GM18508 (cell line): ENCODE measurements around the gene SLC7A1.

Source experiments
- ATAC-seq: cut with Tn5 transposase; IDR thresholded peaks from one replicate; pipeline ENCODE4 v1.9.1; 2021; ENCODE audit warnings: moderate number of reproducible peaks; ENCODE audit not compliant: insufficient read depth, unreplicated experiment

The SLC7A1 gene

DNA sequence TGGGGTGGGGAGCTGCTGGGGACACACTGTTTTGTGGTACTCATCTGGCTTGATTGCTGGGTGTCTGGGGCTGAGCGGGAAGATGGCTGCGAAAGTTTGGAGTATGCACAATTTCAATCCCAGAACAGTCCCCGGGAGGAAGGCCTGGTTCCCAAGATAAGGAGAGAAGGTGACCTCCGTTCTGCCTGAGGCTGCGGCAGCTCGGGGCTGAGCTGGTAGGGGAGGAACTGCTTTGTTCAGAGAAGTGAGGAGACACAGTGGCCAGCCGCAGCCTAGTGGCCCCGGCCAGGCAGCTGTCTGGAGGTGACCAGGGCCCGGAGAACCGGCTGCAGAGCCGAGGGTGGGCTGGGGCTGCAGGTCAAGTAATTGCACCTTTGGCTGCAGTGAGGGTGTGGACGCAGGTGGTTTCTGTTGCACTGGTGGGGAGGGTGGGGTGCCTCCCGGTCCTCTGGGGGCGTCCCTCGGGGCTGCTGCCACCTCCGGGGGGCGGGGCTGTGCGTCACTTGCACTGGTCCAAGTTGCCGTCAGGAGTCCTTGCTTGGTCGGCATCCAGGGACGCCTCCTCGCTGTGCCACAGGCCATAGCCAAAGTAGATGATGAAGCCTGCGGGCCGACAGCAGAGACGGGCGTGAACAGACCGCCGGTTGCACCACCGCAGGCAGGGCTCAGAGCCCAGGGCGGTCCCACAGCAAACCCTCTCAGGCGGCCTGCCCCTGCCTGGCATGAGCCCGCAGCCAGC, 81.3 kb downstream of the SLC7A1 start:
- ATAC-seq: no peak

GRCh38 chr13:29513002-29513980, 82.2 kb downstream of the SLC7A1 start:
- no peak for ATAC-seq

DNA sequence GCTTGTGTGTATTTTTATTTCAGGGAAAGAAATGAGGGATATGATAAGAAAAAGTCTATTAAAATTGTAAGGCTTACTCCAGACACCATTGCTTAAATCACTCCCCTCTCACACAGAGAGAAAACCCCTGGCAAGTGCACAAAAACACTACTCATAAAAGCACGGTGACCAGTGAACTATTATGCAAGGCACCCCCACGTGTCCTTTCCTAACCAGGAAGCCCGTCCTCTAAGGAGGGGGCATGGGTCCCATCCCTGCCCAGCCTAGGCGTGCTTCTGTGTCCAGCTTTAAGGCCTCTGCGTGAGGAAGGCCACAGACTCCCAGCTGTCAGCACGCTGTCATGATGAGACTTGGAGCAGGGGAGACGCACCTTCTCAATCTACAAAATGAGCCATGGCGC, 83.5 kb downstream of the SLC7A1 start:
- ATAC-seq: no peak

- no peak for ATAC-seq
Observed at GRCh38 chr13:29511106-29511796, 84.2 kb downstream of the SLC7A1 start.

GRCh38 chr13:29510651-29511084, 84.8 kb downstream of the SLC7A1 start:
- ATAC-seq: no peak

GRCh38 chr13:29509999-29510589, 85.4 kb downstream of the SLC7A1 start:
- ATAC-seq: no peak

GRCh38 chr13:29508876-29509252, 86.6 kb downstream of the SLC7A1 start:
- ATAC-seq: no peak

GRCh38 chr13:29508130-29508875, 87.2 kb downstream of the SLC7A1 start:
- ATAC-seq: no peak

- ATAC-seq: no peak
Observed at GRCh38 chr13:29507356-29507755, 88.1 kb downstream of the SLC7A1 start.

GRCh38 chr13:29505950-29506349, 89.5 kb downstream of the SLC7A1 start:
- no peak for ATAC-seq

DNA sequence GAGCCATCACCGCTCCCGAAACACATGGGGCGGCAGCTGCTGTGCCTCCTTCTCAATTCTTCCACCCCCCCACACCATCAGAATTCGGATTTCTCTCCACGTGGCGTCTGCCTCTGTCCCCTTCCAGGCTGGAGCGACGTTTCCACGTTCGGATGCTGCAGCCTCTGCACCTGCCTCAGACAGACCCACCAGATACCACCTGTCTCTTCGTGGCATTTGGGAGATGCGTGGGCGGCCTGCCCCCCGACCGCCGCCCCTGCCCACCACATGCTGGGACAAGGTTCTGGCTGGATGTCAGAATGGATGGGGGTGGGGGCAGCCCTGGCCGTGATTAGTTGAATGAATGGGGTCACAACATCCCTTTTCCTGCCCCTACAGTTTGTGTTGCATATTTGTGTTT, 90.0 kb downstream of the SLC7A1 start:
- no peak for ATAC-seq

DNA sequence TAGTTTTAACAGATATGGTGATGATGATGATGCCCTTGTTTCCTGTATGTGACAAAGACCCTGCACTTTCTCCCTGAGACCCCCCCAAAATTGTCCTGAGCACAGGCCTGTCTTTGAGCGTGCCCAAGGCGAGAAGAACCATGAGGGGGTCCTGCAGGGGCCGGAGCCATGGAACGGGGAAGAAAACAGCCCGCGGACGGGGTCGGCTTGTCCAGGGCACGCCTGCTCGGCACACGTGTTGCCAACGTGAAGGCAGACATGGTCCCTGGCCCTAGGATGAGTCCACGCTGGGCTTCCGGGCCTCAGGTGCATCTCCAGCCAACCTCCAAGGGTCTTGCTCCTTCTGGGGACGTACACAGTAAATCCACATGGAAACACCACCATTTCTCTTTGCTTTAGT, 90.8 kb downstream of the SLC7A1 start:
- no peak for ATAC-seq

GRCh38 chr13:29503041-29503837, 92.2 kb downstream of the SLC7A1 start:
- ATAC-seq: no peak

- ATAC-seq: no peak
Observed at GRCh38 chr13:29502391-29503008, 93.0 kb downstream of the SLC7A1 start.

DNA sequence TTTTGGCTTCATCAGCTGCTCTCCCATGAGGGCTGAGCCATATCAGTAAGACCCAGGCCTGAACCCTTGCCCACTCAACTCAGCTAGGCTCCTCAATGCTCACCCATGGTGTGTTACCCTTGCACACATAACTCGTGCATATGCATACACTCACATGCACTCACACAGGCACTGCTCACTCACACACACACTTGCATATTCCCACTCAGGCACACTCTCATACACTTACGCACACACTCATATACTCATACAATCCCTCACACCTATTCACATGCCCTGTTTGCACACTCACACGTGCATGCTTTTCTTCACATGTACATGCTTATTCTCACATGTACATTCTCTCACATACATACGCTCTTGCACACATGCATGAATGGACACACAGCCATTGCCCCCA, 93.8 kb downstream of the SLC7A1 start:
- no peak for ATAC-seq

DNA sequence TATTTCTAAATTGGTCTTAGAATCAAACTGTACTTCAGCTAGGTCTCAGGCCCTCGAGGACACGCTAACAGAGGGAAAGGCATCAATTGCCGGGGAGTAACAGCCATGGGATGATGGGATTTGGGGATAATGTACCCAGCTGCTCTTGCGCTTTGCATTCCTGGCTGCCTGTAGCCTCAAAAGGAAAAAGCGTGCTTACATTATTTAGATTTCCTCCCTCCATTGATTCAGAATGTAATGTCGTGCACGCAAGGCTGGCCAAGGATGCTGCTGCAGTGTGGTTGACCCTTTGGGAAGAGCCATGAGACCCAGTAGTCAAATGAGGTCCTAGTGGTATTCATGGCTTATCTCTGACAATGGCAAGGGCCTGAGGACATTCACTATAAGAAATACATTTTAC, 95.1 kb downstream of the SLC7A1 start:
- ATAC-seq: no peak

GRCh38 chr13:29499506-29500165, 95.9 kb downstream of the SLC7A1 start:
- no peak for ATAC-seq

GRCh38 chr13:29498426-29499040, 97.0 kb downstream of the SLC7A1 start:
- no peak for ATAC-seq
